DND-41 (cell line): ENCODE results near the gene DNAH8.

Experiments used
- ATAC-seq: fragments of 200-7000 bp; cut with Tn5 transposase; 3 replicates; pipeline ENCODE4 v1.9.1; 2021; ENCODE audit warnings: low read depth; ENCODE audit not compliant: insufficient read depth
- DNase-seq: peaks from one replicate; pipeline ENCODE4 v3.0.0-alpha.2; 2020
- H2AFZ ChIP-seq: 2 replicates; pipeline ENCODE4 v1.6.0; 2012; ENCODE audit warnings: low read depth, low read length
- H3K27ac ChIP-seq: 2 replicates; pipeline ENCODE4 v1.5.1; 2012; ENCODE audit warnings: low read length, inconsistent platforms
- H3K27me3 ChIP-seq: fragments of 200-600 bp; sonication (generic); 2 replicates; pipeline ENCODE4 v1.6.0; 2012; ENCODE audit warnings: low read length, mild to moderate bottlenecking, inconsistent platforms; ENCODE audit not compliant: insufficient read depth, poor library complexity
- H3K36me3 ChIP-seq: 2 replicates; pipeline ENCODE4 v1.5.1; 2012; ENCODE audit warnings: low read length, inconsistent platforms; ENCODE audit not compliant: insufficient read depth
- H3K4me1 ChIP-seq: 2 replicates; pipeline ENCODE4 v1.5.1; 2012; ENCODE audit warnings: mild to moderate bottlenecking, low read length; ENCODE audit not compliant: insufficient read depth
- H3K4me2 ChIP-seq: 2 replicates; pipeline ENCODE4 v1.6.0; 2012; ENCODE audit warnings: mild to moderate bottlenecking, moderate library complexity, low read length, inconsistent platforms; ENCODE audit not compliant: insufficient read depth
- H3K4me3 ChIP-seq, 2 experiments: fragments of 200-600 bp in 1 of 2; shearing (Covaris generic) in 1 of 2; 2 replicates each; pipeline ENCODE4 v1.5.1; 2012 to 2016; ENCODE audit warnings: inconsistent platforms in 2 of 2, low read length in 2 of 2, mild to moderate bottlenecking in 2 of 2, low read depth in 1 of 2, moderate library complexity in 1 of 2
- H3K79me2 ChIP-seq: 2 replicates; pipeline ENCODE4 v1.6.0; 2012; ENCODE audit warnings: low read length, inconsistent platforms; ENCODE audit not compliant: insufficient read depth
- H3K9ac ChIP-seq: 2 replicates; pipeline ENCODE4 v1.6.0; 2012; ENCODE audit warnings: low read depth, mild to moderate bottlenecking, inconsistent platforms, low read length, moderate library complexity
- H3K9me3 ChIP-seq: 2 replicates; pipeline ENCODE4 v1.5.1; 2012; ENCODE audit warnings: low read length, moderate library complexity, mild to moderate bottlenecking, inconsistent platforms; ENCODE audit not compliant: insufficient read depth, severe bottlenecking
- H4K20me1 ChIP-seq: 2 replicates; pipeline ENCODE4 v1.6.0; 2012; ENCODE audit warnings: low read length; ENCODE audit not compliant: insufficient read depth
- CTCF ChIP-seq: IDR thresholded peaks from 2 replicates; pipeline ENCODE4 v1.5.1; 2012; ENCODE audit warnings: borderline replicate concordance, low read length, moderate library complexity, mild to moderate bottlenecking; ENCODE audit not compliant: poor library complexity, severe bottlenecking; ENCODE audit errors: extremely low read depth
- EZH2 ChIP-seq: IDR thresholded peaks from 3 replicates; pipeline ENCODE4 v1.6.1; 2012; ENCODE audit warnings: borderline replicate concordance, low read depth, mild to moderate bottlenecking, moderate library complexity, low read length, inconsistent platforms; ENCODE audit not compliant: severe bottlenecking

DNAH8 gene

DNA sequence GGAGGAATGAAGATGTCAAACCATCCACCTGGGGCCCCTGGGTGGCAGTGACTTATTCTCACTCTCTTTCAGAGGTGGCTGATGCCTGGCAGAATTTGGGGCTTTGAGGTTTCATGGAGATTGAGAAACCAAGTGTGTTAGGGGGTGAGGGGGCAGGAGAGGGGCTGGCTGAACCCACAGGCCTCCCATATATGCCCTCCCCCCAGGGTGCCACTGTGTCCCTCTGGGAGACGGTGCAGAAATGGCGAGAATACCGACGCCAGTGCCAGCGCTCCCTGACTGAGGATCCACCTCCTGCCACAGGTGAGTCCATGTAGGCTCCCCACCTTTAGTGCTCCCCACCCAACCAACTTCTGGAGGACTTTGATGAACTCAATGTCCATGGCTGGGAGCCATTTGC, 341.1 kb downstream of the DNAH8 start:
- ATAC-seq (no peak), DNase-seq (no peak)
- Histone ChIP-seq H3K4me1 (peaks cover 12% of the 10 kb centered on the region), H2AFZ (no peak overlapping the region), H3K9me3 (no peaks in the 10 kb centered on the region), H4K20me1 (peaks cover 15% of the 10 kb centered on the region), H3K27me3 (no peaks in the 10 kb centered on the region), H3K36me3 (peaks cover 19% of the 10 kb centered on the region; the same call in 1 of the 2 replicates), H3K4me3 (no peak overlapping the region), H3K27ac (no peak overlapping the region), H3K4me2 (no peak overlapping the region), H3K79me2 (peaks cover 10% of the 10 kb centered on the region), H3K9ac (no peak overlapping the region)
- TF ChIP-seq CTCF (no peak), EZH2 (no peak)

DNA sequence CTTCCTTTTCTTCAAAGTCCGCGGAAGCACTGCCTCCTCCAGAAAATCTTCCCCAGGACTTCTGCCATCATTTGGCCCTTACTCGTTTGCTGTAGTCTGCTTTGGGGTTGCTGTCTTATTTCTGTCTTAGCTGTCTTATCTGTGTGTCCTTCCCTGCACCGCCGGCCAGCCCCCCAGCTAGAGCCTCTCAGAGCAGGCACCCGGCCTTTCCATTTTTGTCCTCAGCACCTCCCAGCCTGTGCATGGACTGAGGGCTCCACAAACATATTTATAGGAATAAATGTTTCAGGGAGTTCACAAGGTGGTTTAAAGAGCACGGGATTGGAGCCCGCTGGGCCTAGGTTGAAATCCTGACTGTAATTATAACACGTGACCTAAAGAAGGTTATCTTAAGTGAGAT, 341.6 kb downstream of the DNAH8 start:
- Histone ChIP-seq H3K27me3 (no peaks in the 10 kb centered on the region), H3K4me3 (no peak overlapping the region), H3K4me2 (no peak overlapping the region), H3K27ac (no peak overlapping the region), H3K9ac (no peak overlapping the region), H4K20me1 (peaks cover 14% of the 10 kb centered on the region), H3K9me3 (no peaks in the 10 kb centered on the region), H2AFZ (no peak overlapping the region), H3K79me2 (peaks cover 10% of the 10 kb centered on the region), H3K4me1 (peaks cover 7% of the 10 kb centered on the region), H3K36me3 (peaks cover 19% of the 10 kb centered on the region; the same call in 1 of the 2 replicates)
- DNase-seq (no peak), ATAC-seq (no peak)
- TF ChIP-seq CTCF: no peak
- TF ChIP-seq EZH2: no peak

- Histone ChIP-seq H3K27me3 (no peaks in the 10 kb centered on the region), H3K9me3 (no peaks in the 10 kb centered on the region), H4K20me1 (peaks cover 16% of the 10 kb centered on the region), H3K27ac (no peak overlapping the region), H3K79me2 (peaks cover 7% of the 10 kb centered on the region; the same call in 1 of the 2 replicates), H3K4me1 (no peaks in the 10 kb centered on the region), H3K9ac (no peak overlapping the region), H2AFZ (no peak overlapping the region), H3K4me3 (no peak overlapping the region), H3K4me2 (no peak overlapping the region), H3K36me3 (peaks cover 19% of the 10 kb centered on the region; the same call in 1 of the 2 replicates)
- ATAC-seq (no peak), DNase-seq (no peak)
- TF ChIP-seq EZH2: no peak
- TF ChIP-seq CTCF: no peak
Measured at GRCh38 chr6:39057251-39058155, 342.4 kb downstream of the DNAH8 start.
